ENCODE results near the gene MCEE. TPM values are rescaled to one million over a fixed set of nuclear protein-coding genes. Genes with fewer than 3 reads are reported as not detected.

Gene MCEE
- total RNA-seq, 1 experiment from 2014 or later: 14.9 TPM

DNA sequence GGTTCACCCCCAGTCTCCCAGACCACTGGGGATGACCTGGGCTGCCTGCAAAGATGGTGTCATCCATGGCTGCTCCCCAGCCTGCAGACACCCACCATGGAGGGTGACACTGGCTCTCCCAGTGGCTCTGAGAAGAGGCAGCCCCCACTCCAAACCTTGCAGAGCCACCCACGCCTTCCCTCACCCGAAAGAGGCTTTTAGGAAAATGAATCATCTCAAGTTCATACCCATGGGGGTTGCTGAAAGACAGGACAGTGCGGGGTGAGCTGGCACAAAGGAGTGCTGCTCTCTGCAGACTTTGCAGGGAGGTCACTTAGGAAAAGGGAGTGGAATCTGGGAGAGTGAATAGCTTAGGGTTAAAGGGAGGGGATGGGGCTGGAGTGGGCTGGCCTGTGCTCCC, 36.8 kb upstream of the MCEE start:
- POLR2A ChIA-PET: no interaction called here
- Mint-ChIP-seq H3K9me3 (ENCODE audit: unreplicated experiment) (no peaks in the 10 kb centered on the region), H3K27me3 (ENCODE audit: insufficient read depth, unreplicated experiment) (no peaks in the 10 kb centered on the region), H3K4me3 (ENCODE audit: unreplicated experiment) (no peak overlapping the region), H3K4me1 (ENCODE audit: insufficient read depth, unreplicated experiment) (peaks cover 6% of the 10 kb centered on the region), H3K27ac (ENCODE audit: low read depth, unreplicated experiment) (no peak overlapping the region), H3K36me3 (ENCODE audit: insufficient read depth, unreplicated experiment) (no peaks in the 10 kb centered on the region)
- CTCF ChIA-PET: interaction anchor here (0.8 to 1.4 kb wide), 3 partner anchors 9 to 115 kb away, joined by 3 to 5 read pairs (median 3); no protein-coding TSS in a partner anchor
- BruUV-seq (replicated peaks): no TSS peak
- peak; percentile 38 for DNase-seq (ENCODE audit: unreplicated experiment)
- TF ChIP-seq, protein P1, sequence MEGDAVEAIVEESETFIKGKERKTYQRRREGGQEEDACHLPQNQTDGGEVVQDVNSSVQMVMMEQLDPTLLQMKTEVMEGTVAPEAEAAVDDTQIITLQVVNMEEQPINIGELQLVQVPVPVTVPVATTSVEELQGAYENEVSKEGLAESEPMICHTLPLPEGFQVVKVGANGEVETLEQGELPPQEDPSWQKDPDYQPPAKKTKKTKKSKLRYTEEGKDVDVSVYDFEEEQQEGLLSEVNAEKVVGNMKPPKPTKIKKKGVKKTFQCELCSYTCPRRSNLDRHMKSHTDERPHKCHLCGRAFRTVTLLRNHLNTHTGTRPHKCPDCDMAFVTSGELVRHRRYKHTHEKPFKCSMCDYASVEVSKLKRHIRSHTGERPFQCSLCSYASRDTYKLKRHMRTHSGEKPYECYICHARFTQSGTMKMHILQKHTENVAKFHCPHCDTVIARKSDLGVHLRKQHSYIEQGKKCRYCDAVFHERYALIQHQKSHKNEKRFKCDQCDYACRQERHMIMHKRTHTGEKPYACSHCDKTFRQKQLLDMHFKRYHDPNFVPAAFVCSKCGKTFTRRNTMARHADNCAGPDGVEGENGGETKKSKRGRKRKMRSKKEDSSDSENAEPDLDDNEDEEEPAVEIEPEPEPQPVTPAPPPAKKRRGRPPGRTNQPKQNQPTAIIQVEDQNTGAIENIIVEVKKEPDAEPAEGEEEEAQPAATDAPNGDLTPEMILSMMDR (IDR thresholded peaks at IDR 0.05; ENCODE audit: unreplicated experiment): no peak
- intact Hi-C loops (cut with micrococcal nuclease): no loop called here

DNA sequence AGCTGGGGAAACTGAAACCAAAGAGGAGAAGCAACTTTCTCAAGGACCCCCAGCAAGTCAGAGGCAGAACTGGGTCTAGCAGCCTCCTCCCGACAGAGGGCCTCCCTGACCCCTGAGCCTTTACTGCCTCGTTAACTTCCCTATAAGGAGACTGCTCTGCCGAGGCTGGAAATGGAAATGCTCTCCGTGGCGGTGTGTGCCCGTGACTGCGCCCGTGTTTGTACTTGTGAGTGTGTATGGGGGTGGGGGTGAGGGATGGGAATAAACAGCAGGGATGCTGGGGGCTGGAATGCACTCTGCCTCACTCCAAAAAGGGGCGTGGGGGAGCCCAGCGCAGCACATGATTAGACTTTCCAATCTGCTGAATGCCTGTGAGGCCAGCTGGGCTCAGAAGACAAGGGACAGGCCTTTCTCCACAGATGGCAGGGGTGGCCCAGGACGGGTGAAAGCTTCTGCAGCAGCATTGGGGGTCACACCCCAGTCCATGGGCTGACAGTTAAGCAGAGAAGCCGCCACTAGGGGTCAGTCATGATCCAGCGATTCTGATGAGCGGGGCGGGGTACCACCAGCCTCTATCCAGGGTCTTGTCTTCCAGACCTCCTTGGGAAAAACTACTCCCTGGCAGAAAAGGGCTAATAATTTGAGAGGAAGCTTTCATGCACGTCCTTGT, 27.2 kb upstream of the MCEE start:
- POLR2A ChIA-PET: interaction anchor here (1.3 to 1.4 kb wide), 2 partner anchors 26 to 120 kb away, joined by 4 to 5 read pairs; partner anchors contain the start of gene MPHOSPH10
- DNase-seq (ENCODE audit: unreplicated experiment): peak; percentile 60

GRCh38 chr2:71156573-71156972, 26.5 kb upstream of the MCEE start:
- ChIA-PET POLR2A (interaction anchor here (0.6 to 1.4 kb wide), 3 partner anchors 25 to 120 kb away, joined by 3 to 5 read pairs (median 4); partner anchors contain the start of gene MPHOSPH10), CTCF (interaction anchor here (0.6 to 2.3 kb wide), 24 partner anchors 8 to 966 kb away, joined by 3 to 20 read pairs (median 4); partner anchors contain the start of genes C2orf42 and ZNF638)
- peaks cover 5% of the 10 kb centered on the region for H3K36me3 Mint-ChIP-seq (ENCODE audit: insufficient read depth, unreplicated experiment)
- no peaks in the 10 kb centered on the region for H3K9me3 Mint-ChIP-seq (ENCODE audit: unreplicated experiment)
- H3K27me3 Mint-ChIP-seq (ENCODE audit: insufficient read depth, unreplicated experiment): no peaks in the 10 kb centered on the region
- intact Hi-C loops (cut with micrococcal nuclease): loop anchor here (5.0 kb wide), 1 partner anchor 121 kb away; no protein-coding TSS in a partner anchor
- BruUV-seq (replicated peaks): no TSS peak
- no peak for DNase-seq (ENCODE audit: unreplicated experiment)
- H3K27ac Mint-ChIP-seq (ENCODE audit: low read depth, unreplicated experiment): no peak overlapping the region
- TF ChIP-seq, protein P1 (IDR thresholded peaks at IDR 0.05; ENCODE audit: unreplicated experiment): no peak
- no peak overlapping the region for H3K4me3 Mint-ChIP-seq (ENCODE audit: unreplicated experiment)
- peaks cover 16% of the 10 kb centered on the region for H3K4me1 Mint-ChIP-seq (ENCODE audit: insufficient read depth, unreplicated experiment)

More for the DNA sequence above, 27.2 kb upstream of the MCEE start:
- CTCF ChIA-PET: interaction anchor here (0.6 to 2.3 kb wide), 29 partner anchors 9 to 966 kb away, joined by 3 to 20 read pairs (median 4); partner anchors contain the start of genes C2orf42 and ZNF638
- no peaks in the 10 kb centered on the region for H3K9me3 Mint-ChIP-seq (ENCODE audit: unreplicated experiment)
- intact Hi-C loops (cut with micrococcal nuclease): loop anchor here (1.0 to 5.0 kb wide), 3 partner anchors 34 to 353 kb away; no protein-coding TSS in a partner anchor
- H3K27ac Mint-ChIP-seq (ENCODE audit: low read depth, unreplicated experiment): no peak overlapping the region
- H3K4me3 Mint-ChIP-seq (ENCODE audit: unreplicated experiment): peak overlapping the region; percentile 13
- H3K36me3 Mint-ChIP-seq (ENCODE audit: insufficient read depth, unreplicated experiment): peaks cover 5% of the 10 kb centered on the region
- peaks cover 16% of the 10 kb centered on the region for H3K4me1 Mint-ChIP-seq (ENCODE audit: insufficient read depth, unreplicated experiment)
- TF ChIP-seq, protein P1 (IDR thresholded peaks at IDR 0.05; ENCODE audit: unreplicated experiment): peak; percentile 70
- no TSS peak for BruUV-seq (replicated peaks)
- no peaks in the 10 kb centered on the region for H3K27me3 Mint-ChIP-seq (ENCODE audit: insufficient read depth, unreplicated experiment)

DNA sequence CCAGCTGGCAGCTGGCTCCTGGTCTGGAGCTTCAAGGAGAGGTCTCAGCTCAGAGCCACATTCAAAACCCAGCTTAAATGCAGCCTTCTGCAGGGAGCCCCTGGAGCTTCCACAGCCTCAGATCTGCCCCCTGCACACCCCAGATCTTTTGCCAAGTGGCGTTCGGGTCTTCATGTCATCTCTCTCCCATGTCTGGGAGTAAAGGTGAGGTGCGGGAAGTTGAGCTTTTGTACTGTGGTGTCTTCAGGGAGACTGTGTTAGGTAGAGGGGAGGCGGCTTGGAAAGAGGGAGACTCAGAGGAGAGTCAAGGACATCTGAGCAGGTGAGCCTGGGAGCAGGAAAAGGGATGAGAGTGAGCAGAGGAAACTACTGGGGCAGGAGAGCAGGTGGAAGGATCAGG, 25.8 kb upstream of the MCEE start:
- BruUV-seq (replicated peaks): no TSS peak
- peaks cover 7% of the 10 kb centered on the region for H3K36me3 Mint-ChIP-seq (ENCODE audit: insufficient read depth, unreplicated experiment)
- H3K9me3 Mint-ChIP-seq (ENCODE audit: unreplicated experiment): no peaks in the 10 kb centered on the region
- H3K27ac Mint-ChIP-seq (ENCODE audit: low read depth, unreplicated experiment): no peak overlapping the region
- no peak for DNase-seq (ENCODE audit: unreplicated experiment)
- CTCF ChIA-PET: interaction anchor here (0.5 to 2.3 kb wide), 9 partner anchors 11 to 295 kb away, joined by 3 to 14 read pairs (median 5); partner anchors contain the start of gene ZNF638
- peaks cover 16% of the 10 kb centered on the region for H3K4me1 Mint-ChIP-seq (ENCODE audit: insufficient read depth, unreplicated experiment)
- H3K4me3 Mint-ChIP-seq (ENCODE audit: unreplicated experiment): no peak overlapping the region
- intact Hi-C loops (cut with micrococcal nuclease): loop anchor here (1.0 to 5.0 kb wide), 3 partner anchors 56 to 133 kb away; no protein-coding TSS in a partner anchor
- POLR2A ChIA-PET: interaction anchor here (0.6 kb wide), 1 partner anchor 38 kb away, joined by 3 read pairs; no protein-coding TSS in a partner anchor
- TF ChIP-seq, protein P1 (IDR thresholded peaks at IDR 0.05; ENCODE audit: unreplicated experiment): no peak
- no peaks in the 10 kb centered on the region for H3K27me3 Mint-ChIP-seq (ENCODE audit: insufficient read depth, unreplicated experiment)
